HL-60 (cell line): ENCODE data around the gene KIF1B.

ENCODE experiments used
- CTCF ChIP-seq: IDR thresholded peaks from one replicate; pipeline ENCODE4 v1.5.1; 2011; ENCODE audit warnings: low read length, control low read depth, inconsistent platforms; ENCODE audit not compliant: insufficient read depth
- GABPA ChIP-seq: IDR thresholded peaks from 2 replicates; pipeline ENCODE4 v1.6.1; 2012; ENCODE audit warnings: low read depth
- POLR2AphosphoS5 ChIP-seq: IDR thresholded peaks from 2 replicates; pipeline ENCODE4 v1.6.1; 2012; ENCODE audit warnings: low read depth
- REST ChIP-seq: IDR thresholded peaks from 2 replicates; pipeline ENCODE4 v1.6.1; 2012; ENCODE audit warnings: low read depth; ENCODE audit not compliant: insufficient replicate concordance

GRCh38 chr1:10249808-10250457 lies 39.6 kb downstream of the KIF1B start:
- TF ChIP-seq CTCF (no peak), REST (no peak), GABPA (no peak), POLR2AphosphoS5 (no peak)
